ENCODE data around the gene ADGRB2. TPM values are rescaled to one million over a fixed set of nuclear protein-coding genes. Genes with fewer than 3 reads are reported as not detected.

Gene ADGRB2
- total RNA-seq, 4 donors from 2014 or later: 1.1 to 2.2 (median 1.7) TPM; not detected in 1

GRCh38 chr1:31747304-31747703, 16.8 kb downstream of the ADGRB2 start:
- H3K4me1 ChIP-seq: peaks cover 4 to 8% of the 10 kb centered on the region in 2 donors
- H3K27me3 ChIP-seq: no peaks in the 10 kb centered on the region
- ATAC-seq: no peak
- H3K27ac ChIP-seq: no peak overlapping the region
- no peak for DNase-seq
- no peaks in the 10 kb centered on the region for H3K36me3 ChIP-seq
- no peak for TF ChIP-seq POLR2A (IDR thresholded peaks at IDR 0.05)
- no peak for TF ChIP-seq CTCF (IDR thresholded peaks at IDR 0.05 in 4 of 5, conservative IDR thresholded peaks at IDR 0.05 in 1 of 5)
- H3K4me3 ChIP-seq: no peak overlapping the region
- in situ Hi-C loops (cut with MboI; ENCODE audit: low sequenced_read_pairs in 4 of 4) (no loop called here), intact Hi-C loops (cut with DNase I; ENCODE audit: low total_unique reads) (no loop called here)
- H3K9me3 ChIP-seq: no peaks in the 10 kb centered on the region

- no peak overlapping the region for H3K4me3 ChIP-seq
- no peak overlapping the region for H3K27ac ChIP-seq
- DNase-seq (no peak), ATAC-seq (no peak)
- H3K4me1 ChIP-seq: peaks cover 4 to 8% of the 10 kb centered on the region in 2 donors
- TF ChIP-seq CTCF (IDR thresholded peaks at IDR 0.05 in 4 of 5, conservative IDR thresholded peaks at IDR 0.05 in 1 of 5) (no peak), POLR2A (IDR thresholded peaks at IDR 0.05) (no peak)
- no peaks in the 10 kb centered on the region for H3K9me3 ChIP-seq
- H3K27me3 ChIP-seq: no peaks in the 10 kb centered on the region
- intact Hi-C loops (cut with DNase I; ENCODE audit: low total_unique reads) (no loop called here), in situ Hi-C loops (cut with MboI; ENCODE audit: low sequenced_read_pairs in 4 of 4) (no loop called here)
- H3K36me3 ChIP-seq: no peaks in the 10 kb centered on the region
Observed at GRCh38 chr1:31746687-31747086, 17.5 kb downstream of the ADGRB2 start.

GRCh38 chr1:31745946-31746670, 18.0 kb downstream of the ADGRB2 start:
- intact Hi-C loops (cut with DNase I; ENCODE audit: low total_unique reads): loop anchor here (1.0 kb wide), 1 partner anchor 82 kb away; no protein-coding TSS in a partner anchor
- in situ Hi-C loops (cut with MboI; ENCODE audit: low sequenced_read_pairs in 4 of 4): no loop called here

GRCh38 chr1:31745096-31745945, 18.8 kb downstream of the ADGRB2 start:
- Histone ChIP-seq H3K9me3 (no peaks in the 10 kb centered on the region), H3K36me3 (no peaks in the 10 kb centered on the region), H3K4me1 (peaks cover 0 to 1% of the 10 kb centered on the region in 2 donors), H3K4me3 (no peak overlapping the region), H3K27me3 (no peaks in the 10 kb centered on the region), H3K27ac (no peak overlapping the region)
- in situ Hi-C loops (cut with MboI; ENCODE audit: low sequenced_read_pairs in 4 of 4): no loop called here
- TF ChIP-seq CTCF (IDR thresholded peaks at IDR 0.05 in 4 of 5, conservative IDR thresholded peaks at IDR 0.05 in 1 of 5): peak in 4 of 5 experiments; percentile 53 to 72 (median 62)
- no peak for TF ChIP-seq POLR2A (IDR thresholded peaks at IDR 0.05)
- ATAC-seq: peak; percentile 30 to 46
- peak in 1 of 2 donors; percentile 29 for DNase-seq
- intact Hi-C loops (cut with DNase I; ENCODE audit: low total_unique reads): loop anchor here (1.0 kb wide), 1 partner anchor 81 kb away; no protein-coding TSS in a partner anchor

More at GRCh38 chr1:31745946-31746670, 18.0 kb downstream of the ADGRB2 start:
- TF ChIP-seq POLR2A (IDR thresholded peaks at IDR 0.05) (no peak), CTCF (IDR thresholded peaks at IDR 0.05 in 4 of 5, conservative IDR thresholded peaks at IDR 0.05 in 1 of 5) (peak in 1 of 5 experiments; percentile 4)
- Histone ChIP-seq H3K4me3 (no peak overlapping the region), H3K4me1 (peaks cover 4 to 8% of the 10 kb centered on the region in 2 donors), H3K27me3 (no peaks in the 10 kb centered on the region), H3K36me3 (no peaks in the 10 kb centered on the region), H3K9me3 (no peaks in the 10 kb centered on the region), H3K27ac (no peak overlapping the region)
- no peak for ATAC-seq
- no peak for DNase-seq

Measured in gastrocnemius medialis (tissue), 4 donors.